ENCODE results near the gene AXIN1. TPM values are rescaled to one million over a fixed set of nuclear protein-coding genes. Genes with fewer than 3 reads are reported as not detected.

The AXIN1 gene
- total and polyA plus RNA-seq, 9 of the 15 experiments (the other 6 are each of a cell fraction or from before 2014, with no cell fraction given), result 0.42 to 58.0 (median 25.9) TPM

GRCh38 chr16:330741-331140 lies 21.8 kb downstream of the AXIN1 start:
- Histone ChIP-seq H3K4me3 (no peak overlapping the region), H3K27me3 (ENCODE audit: control insufficient read depth in 2 of 2, insufficient read depth in 2 of 2, low read length in 2 of 2) (no peaks in the 10 kb centered on the region), H3K36me3 (ENCODE audit: control insufficient read depth, insufficient read depth, low read length) (peaks cover 9% of the 10 kb centered on the region; the same call in 1 of the 3 replicates), H2AFZ (ENCODE audit: low read depth, low read length) (no peak overlapping the region), H3K27ac (ENCODE audit: extremely low read depth, low read depth, low read length) (0 out of 3 replicates have a peak overlapping the region, but pooled peaks have one; percentile 0), H3K9me1 (ENCODE audit: control insufficient read depth, insufficient read depth, low read length) (peaks cover 5% of the 10 kb centered on the region), H3K79me2 (ENCODE audit: control insufficient read depth, insufficient read depth, low read length) (peaks cover 90% of the 10 kb centered on the region), H4K20me1 (replicated peaks; ENCODE audit: control insufficient read depth, insufficient read depth, low read length) (peaks cover 34% of the 10 kb centered on the region), H3K4me1 (replicated peaks in 1 of 2; ENCODE audit: control insufficient read depth in 2 of 2, insufficient read depth in 2 of 2, low read length in 2 of 2) (peaks cover 26 to 28% of the 10 kb centered on the region in 2 experiments), H3K9me3 (replicated peaks; ENCODE audit: control insufficient read depth, insufficient read depth, low read depth, low read length) (no peaks in the 10 kb centered on the region), H3K9ac (ENCODE audit: insufficient read depth in 1 of 2, low read depth in 2 of 2, low read length in 2 of 2) (no peak overlapping the region), H3K4me2 (ENCODE audit: insufficient read depth, low read length) (no peak overlapping the region)
- ChIA-PET CTCF (ENCODE audit: low intra/inter-chr PET ratio) (no interaction called here), POLR2A (interaction anchor here (0.8 kb wide), 1 partner anchor 10 kb away, joined by 3 read pairs; no protein-coding TSS in a partner anchor)
- no peak for DNase-seq (ENCODE audit: extremely low read depth in 1 of 4, low spot score in 3 of 4)
- no TSS peak for BruUV-seq (replicated peaks)
- TF ChIP-seq PHF8 (IDR thresholded peaks at IDR 0.05; ENCODE audit: borderline replicate concordance, low read length) (no peak), ZBTB11 (CRISPR knock-in tag; IDR thresholded peaks at IDR 0.05) (no peak), JUNB (CRISPR knock-in tag; conservative IDR thresholded peaks at IDR 0.05) (no peak), NFATC3 (IDR thresholded peaks at IDR 0.05) (no peak), CAMTA2 (CRISPR knock-in tag; conservative IDR thresholded peaks at IDR 0.05) (no peak), RERE (CRISPR knock-in tag; IDR thresholded peaks at IDR 0.05; ENCODE audit: borderline replicate concordance) (no peak), FOS (IDR thresholded peaks at IDR 0.05; ENCODE audit: extremely low read depth, insufficient read length) (no peak)
- intact Hi-C loops (cut with micrococcal nuclease) (no loop called here), in situ Hi-C loops (cut with MboI) (no loop called here)
- ATAC-seq, result no peak
- whole genome bisulfite sequencing (ENCODE audit: insufficient coverage, low coverage, missing lambda C conversion rate), result 89% methylated on average over 2 of the region's 2 CpGs
- no peak for FAIRE-seq

All from K562 (cell line).